ENCODE measurements around the gene FSTL4.

The FSTL4 gene

DNA sequence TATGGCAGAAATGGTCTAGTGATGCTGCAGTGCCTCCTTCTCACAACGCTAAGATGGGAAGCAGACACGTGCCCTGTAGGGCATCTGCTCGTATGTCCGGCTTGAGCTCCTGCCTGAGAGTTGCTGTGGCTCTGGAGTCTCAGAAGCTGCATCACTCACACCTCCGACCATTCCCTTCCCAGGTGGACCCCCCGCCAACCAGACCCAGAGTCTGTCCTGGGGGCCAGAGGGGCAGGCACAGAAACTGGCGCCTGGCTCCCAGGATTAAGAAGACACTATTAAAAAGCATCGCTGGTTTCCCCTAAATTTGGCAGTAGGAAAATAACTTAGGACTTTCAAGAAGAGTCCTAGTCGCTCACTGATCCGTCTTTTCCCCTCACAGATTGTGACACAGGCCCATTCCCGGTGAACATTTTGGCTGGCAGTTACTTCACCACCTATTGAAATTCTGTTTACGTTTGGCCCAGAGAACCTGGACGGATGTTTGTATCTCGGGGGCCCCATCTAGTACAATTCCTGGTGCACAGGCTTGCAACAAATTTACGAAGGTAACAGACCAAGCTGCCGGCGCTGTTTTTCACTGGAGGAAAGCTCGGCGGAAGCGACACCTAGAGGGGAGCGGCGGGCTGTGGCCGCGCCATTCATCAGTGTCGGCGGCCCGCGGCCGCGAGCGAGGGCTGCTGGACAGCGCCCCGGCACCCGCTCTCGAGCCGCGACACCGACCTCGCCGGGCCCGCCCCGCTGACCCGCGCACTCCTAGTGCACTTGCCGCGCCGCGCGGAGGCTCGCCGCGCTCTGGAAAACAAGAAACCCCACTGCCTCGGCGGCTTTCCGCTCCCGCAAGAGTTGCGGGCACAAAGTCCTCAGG is 1.6 kb downstream of the FSTL4 start:
- TF ChIP-seq, protein P1, sequence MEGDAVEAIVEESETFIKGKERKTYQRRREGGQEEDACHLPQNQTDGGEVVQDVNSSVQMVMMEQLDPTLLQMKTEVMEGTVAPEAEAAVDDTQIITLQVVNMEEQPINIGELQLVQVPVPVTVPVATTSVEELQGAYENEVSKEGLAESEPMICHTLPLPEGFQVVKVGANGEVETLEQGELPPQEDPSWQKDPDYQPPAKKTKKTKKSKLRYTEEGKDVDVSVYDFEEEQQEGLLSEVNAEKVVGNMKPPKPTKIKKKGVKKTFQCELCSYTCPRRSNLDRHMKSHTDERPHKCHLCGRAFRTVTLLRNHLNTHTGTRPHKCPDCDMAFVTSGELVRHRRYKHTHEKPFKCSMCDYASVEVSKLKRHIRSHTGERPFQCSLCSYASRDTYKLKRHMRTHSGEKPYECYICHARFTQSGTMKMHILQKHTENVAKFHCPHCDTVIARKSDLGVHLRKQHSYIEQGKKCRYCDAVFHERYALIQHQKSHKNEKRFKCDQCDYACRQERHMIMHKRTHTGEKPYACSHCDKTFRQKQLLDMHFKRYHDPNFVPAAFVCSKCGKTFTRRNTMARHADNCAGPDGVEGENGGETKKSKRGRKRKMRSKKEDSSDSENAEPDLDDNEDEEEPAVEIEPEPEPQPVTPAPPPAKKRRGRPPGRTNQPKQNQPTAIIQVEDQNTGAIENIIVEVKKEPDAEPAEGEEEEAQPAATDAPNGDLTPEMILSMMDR (IDR thresholded peaks at IDR 0.05; ENCODE audit: low read depth, low read length), result peak; percentile 39
- no peak for DNase-seq (ENCODE audit: extremely low read depth, low read depth)

DNA sequence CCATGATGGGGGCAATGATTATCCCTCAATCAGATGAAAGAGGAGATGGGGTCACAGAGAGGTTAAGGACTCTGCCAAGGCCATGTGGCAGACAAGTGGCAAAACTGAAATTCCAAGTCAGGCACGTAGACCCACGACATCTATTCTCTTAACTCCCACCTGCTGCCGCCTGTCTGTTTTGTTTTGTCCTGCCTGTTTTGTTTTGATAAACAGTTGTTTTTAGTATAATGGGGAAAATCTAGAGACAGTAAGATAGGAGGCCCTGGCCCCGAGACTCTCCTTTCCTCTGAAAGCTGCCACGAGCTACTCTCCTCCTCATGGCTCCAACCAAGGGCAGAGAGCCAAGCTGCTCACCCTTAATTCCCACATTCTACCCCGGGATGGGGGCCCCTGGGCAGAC is 4.9 kb downstream of the FSTL4 start:
- TF ChIP-seq, protein P1 (IDR thresholded peaks at IDR 0.05; ENCODE audit: low read depth, low read length), result no peak
- DNase-seq (ENCODE audit: extremely low read depth, low read depth), result no peak

DNA sequence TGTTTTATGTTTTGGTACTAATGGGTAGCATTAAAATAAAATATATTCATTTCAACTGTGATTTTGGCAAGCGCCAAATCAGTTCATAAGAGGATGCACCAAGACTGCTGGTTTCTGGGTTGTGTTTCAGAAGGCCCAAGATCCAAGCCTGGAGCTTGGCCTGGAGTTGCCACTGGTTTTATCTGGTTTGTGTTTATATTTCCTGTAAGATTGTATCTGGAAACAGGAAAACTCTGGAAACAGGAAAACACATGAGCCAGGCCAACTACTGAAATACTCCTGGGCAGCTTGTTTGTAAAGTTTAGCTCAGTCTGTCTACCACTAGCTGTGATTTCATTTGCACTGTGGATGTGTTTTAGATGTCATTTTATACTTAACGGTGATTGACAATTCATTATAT is 5.5 kb downstream of the FSTL4 start:
- TF ChIP-seq, protein P1 (IDR thresholded peaks at IDR 0.05; ENCODE audit: low read depth, low read length), result no peak
- DNase-seq (ENCODE audit: extremely low read depth, low read depth), result no peak

DNA sequence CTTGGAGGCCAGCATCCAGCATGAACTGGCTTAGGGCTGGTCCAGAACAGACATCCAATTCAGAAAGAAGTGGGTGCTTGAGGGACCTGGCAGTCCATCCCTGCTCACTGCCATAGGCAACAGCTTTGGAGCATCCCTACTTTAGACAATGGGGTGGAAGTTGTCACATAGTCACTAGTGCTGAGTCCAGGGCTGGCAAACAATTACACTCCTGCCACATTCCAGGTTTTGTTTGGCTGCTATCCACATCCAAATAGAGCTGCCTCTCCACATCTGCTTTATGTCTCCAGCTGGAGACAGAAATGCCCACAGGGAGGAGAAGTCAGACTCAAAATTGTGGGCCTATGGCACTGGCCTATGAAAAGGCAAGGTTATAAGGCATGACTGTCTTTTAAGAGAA is 7.0 kb downstream of the FSTL4 start:
- DNase-seq (ENCODE audit: extremely low read depth, low read depth), result no peak

DNA sequence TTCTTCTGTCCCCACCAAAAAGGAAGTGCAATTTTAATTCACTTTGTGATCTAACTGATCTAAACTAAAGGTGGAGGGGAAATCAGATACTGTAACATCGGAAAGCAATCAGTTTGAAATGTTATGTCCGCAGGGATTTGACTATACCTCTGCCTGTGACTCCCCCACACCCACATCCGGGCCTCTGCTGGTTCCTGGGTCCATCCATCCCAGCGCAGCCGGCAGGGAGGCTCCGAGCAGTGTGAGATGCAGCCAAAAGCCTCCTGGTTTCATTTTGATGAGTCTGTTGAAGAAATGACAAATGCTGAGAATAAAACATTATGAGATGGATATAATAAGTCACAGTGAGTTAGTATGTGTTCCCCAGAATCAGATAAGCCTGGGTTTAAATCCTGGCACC is 8.6 kb downstream of the FSTL4 start:
- no peak for DNase-seq (ENCODE audit: extremely low read depth, low read depth)
- TF ChIP-seq, protein P1 (IDR thresholded peaks at IDR 0.05; ENCODE audit: low read depth, low read length), result no peak

More for the DNA sequence above, 7.0 kb downstream of the FSTL4 start:
- TF ChIP-seq, protein P1 (IDR thresholded peaks at IDR 0.05; ENCODE audit: low read depth, low read length), result no peak

DNA sequence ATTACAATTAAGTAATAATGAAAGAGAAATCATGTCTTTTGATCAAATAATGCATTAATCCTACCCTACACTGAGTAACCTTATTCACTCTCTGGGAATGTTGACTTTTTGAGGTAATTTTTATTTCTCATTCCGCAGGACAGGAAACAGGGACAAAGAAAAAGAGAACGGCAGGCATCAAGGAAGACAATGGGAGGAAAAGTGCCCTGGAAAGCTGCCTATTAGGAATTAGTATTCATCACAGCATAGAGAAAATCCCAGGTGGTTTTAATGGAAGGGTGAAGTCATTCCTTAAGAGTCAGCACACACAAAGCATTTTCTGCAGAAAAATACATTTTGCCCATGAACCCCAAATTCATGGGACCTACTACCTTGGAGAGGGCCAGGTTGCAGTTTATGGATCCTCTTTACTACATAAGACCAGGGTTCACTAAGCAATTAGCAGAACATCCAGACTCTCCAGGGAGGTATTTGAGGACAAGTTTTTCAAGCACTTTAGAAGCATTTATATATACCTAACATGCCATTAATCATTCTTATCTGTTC is 9.4 kb downstream of the FSTL4 start:
- DNase-seq (ENCODE audit: extremely low read depth, low read depth), result no peak
- TF ChIP-seq, protein P1 (IDR thresholded peaks at IDR 0.05; ENCODE audit: low read depth, low read length), result no peak

DNA sequence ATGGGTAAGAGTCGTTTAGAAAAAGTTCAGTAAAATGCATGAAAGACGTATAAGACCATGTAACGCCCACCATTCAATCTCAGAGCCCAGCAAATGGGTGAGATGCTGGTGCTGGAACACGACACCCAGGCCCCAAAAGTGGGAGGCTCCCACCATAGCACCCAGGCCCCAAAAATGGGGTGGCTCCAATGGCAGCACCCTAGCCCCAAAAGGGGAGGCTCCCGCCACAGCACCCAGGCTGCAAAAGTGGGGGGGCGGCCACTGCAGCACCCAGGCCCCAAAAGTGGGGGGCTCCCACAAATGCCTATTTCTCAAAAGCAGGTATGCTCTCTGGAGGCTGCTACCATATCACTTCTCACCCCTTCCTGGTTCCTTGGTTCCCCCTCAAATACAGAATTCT is 12.7 kb downstream of the FSTL4 start:
- TF ChIP-seq, protein P1 (IDR thresholded peaks at IDR 0.05; ENCODE audit: low read depth, low read length), result no peak
- DNase-seq (ENCODE audit: extremely low read depth, low read depth), result no peak
